HG02840 (cell line): ENCODE results near the gene PIAS1.
"Not testable (repeated sequence)": the region's sequence is repeated elsewhere in the genome, so short reads cannot be mapped to it uniquely, and the experiment has no call there.

Experiments
- ATAC-seq: cut with Tn5 transposase; IDR thresholded peaks from one replicate; pipeline ENCODE4 v1.9.1; 2021; ENCODE audit warnings: mild to moderate bottlenecking, moderate library complexity, moderate number of reproducible peaks; ENCODE audit not compliant: unreplicated experiment, low FRiP score

PIAS1 gene

DNA sequence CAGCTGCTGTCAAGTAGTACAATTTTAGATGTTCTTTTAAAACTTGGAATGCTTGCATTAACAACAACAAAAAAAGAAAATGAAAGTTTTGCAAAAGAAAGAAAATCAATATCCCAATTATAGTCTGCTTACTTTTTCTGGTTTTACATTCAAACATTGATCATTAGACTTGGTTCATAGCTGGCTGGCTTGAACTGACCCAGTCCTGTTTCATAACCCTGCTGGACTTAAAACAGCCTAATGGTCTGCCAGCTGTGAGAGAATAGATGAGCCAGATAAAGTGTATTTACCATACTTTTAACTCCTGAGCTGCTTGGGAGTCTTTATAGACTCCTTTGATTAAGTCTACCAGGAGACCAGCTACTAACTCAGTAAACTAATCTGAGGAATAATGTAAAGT is 59.2 kb downstream of the PIAS1 start:
- ATAC-seq: no peak

GRCh38 chr15:68113751-68114150 is 59.6 kb downstream of the PIAS1 start:
- ATAC-seq: no peak

DNA sequence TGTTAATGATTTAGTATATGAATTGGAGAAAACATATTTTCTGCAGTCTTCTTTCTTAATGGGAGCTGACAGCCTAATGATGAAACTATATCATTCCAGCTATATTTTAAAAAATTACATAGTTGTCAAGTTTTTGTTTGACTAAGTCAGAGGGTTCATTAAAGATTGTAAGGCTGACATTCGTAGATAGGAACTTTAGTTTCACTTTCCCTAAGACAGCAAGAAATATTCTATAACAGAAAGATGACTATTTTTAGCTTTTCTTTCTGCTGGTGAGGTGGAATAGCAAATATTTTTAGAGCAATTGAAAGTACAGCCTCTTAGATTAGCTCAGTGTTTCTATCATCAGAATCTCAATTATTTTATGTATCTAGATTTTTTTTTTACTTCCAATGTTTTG is 60.2 kb downstream of the PIAS1 start:
- no peak for ATAC-seq

GRCh38 chr15:68114840-68115239 is 60.7 kb downstream of the PIAS1 start:
- no peak for ATAC-seq

GRCh38 chr15:68124700-68125099 is 70.6 kb downstream of the PIAS1 start:
- ATAC-seq: no peak

- ATAC-seq: no peak
Observed at GRCh38 chr15:68126396-68126795, 72.3 kb downstream of the PIAS1 start.

GRCh38 chr15:68129072-68129471 is 75.0 kb downstream of the PIAS1 start:
- no peak for ATAC-seq

GRCh38 chr15:68130851-68131250 is 76.7 kb downstream of the PIAS1 start:
- ATAC-seq: no peak

DNA sequence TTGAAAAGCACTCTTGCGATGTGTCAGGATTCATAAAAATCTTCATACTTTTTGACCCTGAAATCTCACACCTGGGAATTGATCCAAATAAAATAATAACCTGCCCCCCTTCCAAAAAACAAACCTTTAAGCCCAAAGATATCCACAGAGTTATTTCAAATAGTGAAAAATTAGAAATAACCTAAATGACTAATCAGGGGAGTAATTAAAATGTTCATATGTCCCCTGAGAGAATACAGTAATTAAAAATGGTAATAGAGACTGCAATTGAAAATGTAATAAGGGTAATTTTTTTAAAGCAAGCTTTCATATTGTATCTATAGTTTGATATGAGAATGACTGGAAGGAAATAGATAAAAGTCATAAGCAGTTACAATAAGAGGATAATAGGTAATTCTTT is 83.0 kb downstream of the PIAS1 start:
- ATAC-seq: no peak

GRCh38 chr15:68143129-68143528 is 89.0 kb downstream of the PIAS1 start:
- no peak for ATAC-seq

DNA sequence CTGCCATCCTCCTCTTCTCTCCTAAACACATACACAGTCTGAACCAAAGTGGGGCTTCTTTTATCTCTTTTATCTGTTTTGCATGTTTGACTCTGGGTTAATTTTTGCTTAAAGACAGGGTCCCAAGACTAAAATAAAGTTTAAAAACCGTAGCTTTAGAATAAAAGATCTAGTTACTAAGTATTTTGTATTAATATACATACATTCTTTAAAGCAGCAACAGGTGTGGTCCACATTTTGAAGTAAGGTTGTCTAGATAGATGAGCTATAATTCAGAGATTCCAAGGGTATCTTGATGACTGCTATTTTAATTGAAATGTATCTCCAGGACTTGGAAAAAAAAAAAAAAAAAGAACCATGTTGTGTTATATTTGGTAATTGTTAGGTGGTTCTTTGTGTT is 89.7 kb downstream of the PIAS1 start:
- ATAC-seq: no peak

DNA sequence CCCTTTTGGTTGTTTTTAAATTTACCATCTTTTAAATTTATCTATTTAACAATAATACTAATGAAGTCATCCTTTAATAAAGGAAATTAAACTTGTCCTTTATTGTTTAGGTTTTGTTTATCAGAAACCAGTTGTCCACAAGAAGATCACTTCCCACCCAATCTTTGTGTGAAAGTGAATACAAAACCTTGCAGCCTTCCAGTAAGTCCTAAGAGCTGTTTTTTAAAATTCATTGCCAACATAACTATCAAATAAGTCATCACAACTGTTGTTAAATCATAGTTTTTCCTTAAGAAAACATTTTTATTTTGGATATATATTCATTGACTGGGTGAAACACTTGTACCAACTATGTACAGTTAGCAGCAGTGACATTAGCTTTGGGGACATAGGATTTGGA is 91.6 kb downstream of the PIAS1 start:
- no peak for ATAC-seq

DNA sequence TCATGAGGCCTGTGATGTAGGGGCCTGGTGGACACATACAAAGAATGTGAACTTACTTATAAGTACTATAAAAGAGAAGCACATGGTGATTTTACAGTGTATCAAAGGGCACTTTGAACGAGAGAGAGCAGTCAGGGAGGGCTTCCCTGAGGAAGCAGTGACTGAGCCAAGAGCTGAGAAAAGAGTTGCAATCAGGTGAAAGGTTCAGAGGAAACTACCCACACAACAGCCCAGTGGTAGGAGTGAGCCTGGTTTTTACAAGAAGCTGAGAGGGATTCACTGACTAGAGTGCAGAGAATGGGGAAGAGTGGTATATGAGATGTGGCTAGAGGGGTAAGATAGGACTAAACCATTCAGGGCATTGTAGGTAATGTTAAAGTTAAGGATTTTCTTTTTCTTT is 93.9 kb downstream of the PIAS1 start:
- ATAC-seq: no peak

GRCh38 chr15:68149059-68149458 is 94.9 kb downstream of the PIAS1 start:
- no peak for ATAC-seq

- ATAC-seq: no peak
Observed at GRCh38 chr15:68150187-68150586, 96.1 kb downstream of the PIAS1 start.

- ATAC-seq: no peak
Observed at GRCh38 chr15:68151277-68151676, 97.2 kb downstream of the PIAS1 start.

DNA sequence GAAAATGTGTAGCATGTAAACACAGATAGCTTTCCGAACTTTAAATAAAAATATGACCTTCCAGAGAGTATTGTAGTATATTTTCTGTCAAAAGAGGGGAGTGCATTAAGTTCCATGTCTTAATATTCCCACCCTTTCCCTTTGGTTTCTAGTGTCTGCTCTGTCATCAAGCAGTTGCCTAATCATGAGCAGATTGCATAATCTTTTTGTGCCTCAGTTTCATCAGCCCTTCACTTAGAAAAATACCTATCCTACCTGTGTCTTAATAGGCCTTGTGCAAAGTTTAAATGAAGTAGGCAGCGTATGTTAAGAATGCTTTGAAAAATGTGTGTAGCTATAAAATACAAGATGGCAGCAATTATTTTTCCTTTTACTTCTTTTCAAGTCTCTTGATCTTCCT is 98.2 kb downstream of the PIAS1 start:
- ATAC-seq: no peak

DNA sequence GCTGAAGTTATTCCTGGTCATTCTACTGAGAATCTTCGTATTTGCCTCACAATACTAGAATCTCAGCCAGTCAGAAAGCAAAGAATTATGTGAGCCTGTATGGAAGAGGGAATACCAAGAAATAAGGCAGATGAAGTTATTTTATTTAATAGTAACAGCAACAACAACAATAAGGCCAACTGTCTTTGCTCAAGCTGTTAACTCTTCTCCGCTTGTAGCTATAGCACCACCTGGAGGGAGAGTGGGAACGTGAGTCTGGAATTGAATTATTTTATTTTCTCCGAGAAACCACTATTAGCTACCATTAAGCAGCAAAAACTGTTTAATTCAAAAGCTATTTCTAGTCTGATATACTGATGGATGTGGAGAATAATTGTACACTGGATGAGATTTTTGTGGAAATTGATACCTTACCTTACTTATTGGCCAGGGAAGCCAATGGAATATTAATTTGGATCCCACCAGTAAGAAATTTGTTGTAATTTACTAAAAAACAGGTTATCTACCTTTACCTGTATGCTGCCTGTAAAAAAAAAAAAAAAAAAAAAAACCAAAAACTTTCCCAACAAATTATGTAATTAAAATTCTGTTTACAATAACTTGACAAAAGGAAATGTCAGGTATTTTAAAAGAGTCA is 100.9 kb downstream of the PIAS1 start:
- ATAC-seq: no peak

- no peak for ATAC-seq
Observed at GRCh38 chr15:68157074-68157473, 103.0 kb downstream of the PIAS1 start.

- no peak for ATAC-seq
Observed at GRCh38 chr15:68158046-68158628, 104.0 kb downstream of the PIAS1 start.

DNA sequence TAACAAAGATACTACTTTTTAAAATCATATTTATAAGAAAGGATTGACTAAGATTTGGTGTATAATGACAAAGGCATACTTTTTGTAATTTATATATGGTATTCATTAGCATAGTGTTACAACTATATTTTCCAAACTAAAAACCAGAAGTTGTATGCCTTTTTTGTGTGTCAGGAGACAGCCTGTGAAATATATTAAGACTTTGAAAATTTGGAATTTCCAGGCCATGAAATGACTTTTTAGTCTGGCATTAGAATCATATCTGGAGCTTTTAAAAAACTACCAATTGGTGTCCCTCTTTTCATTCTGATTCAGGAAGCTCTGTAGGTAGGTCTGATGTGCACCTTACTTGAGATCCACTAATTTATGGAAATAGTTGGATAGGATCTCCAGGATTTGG is 109.1 kb downstream of the PIAS1 start:
- no peak for ATAC-seq

- ATAC-seq: no peak
Observed at GRCh38 chr15:68166847-68167246, 112.7 kb downstream of the PIAS1 start.

DNA sequence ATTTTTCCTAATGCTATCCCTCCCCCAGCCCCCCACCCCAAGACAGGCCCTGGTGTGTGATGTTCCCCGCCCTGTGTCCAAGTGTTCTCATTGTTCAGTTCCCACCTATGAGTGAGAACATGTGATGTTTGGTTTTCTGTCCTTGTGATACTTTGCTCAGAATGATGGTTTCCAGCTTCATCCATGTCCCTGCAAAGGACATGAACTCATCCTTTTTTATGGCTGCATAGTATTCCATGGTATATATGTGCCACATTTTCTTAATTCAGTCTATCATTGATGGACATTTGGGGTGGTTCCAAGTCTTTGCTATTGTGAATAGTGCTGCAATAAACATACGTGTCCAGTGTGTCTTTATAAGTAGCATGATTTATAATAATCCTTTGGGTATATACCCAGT is 117.9 kb downstream of the PIAS1 start:
- ATAC-seq: not testable (repeated sequence)
